Neural progenitor cell (in vitro differentiated cells): ENCODE data around the gene S100PBP. TPM values are rescaled to one million over a fixed set of nuclear protein-coding genes. Genes with fewer than 3 reads are reported as not detected.

ENCODE experiments used
- DNase-seq: peaks from one replicate; pipeline ENCODE4 v3.0.0-alpha.2; 2016; ENCODE audit warnings: low spot score
- H2AFZ ChIP-seq: fragments of 200-600 bp; sonication (generic); replicated peaks from 2 replicates; pipeline ENCODE4 v1.6.1; 2016; ENCODE audit warnings: antibody characterized with exemption
- H3F3A ChIP-seq: fragments of 200-600 bp; sonication (generic); 2 replicates; pipeline ENCODE4 v1.6.1; 2016; ENCODE audit warnings: antibody characterized with exemption, low read depth
- H3K27ac ChIP-seq: fragments of 200-600 bp; sonication (generic); 2 replicates; pipeline ENCODE4 v1.5.1; 2016; ENCODE audit warnings: mild to moderate bottlenecking
- H3K27me3 ChIP-seq: fragments of 200-600 bp; sonication (generic); 2 replicates; pipeline ENCODE4 v1.6.1; 2016; ENCODE audit warnings: mild to moderate bottlenecking, moderate library complexity
- H3K36me3 ChIP-seq: fragments of 200-600 bp; sonication (generic); 2 replicates; pipeline ENCODE4 v1.5.1; 2016
- H3K4me1 ChIP-seq: fragments of 200-600 bp; sonication (generic); 2 replicates; pipeline ENCODE4 v1.6.1; 2016; ENCODE audit warnings: mixed run types
- H3K4me2 ChIP-seq: fragments of 200-600 bp; sonication (generic); 2 replicates; pipeline ENCODE4 v1.6.1; 2016
- H3K4me3 ChIP-seq: fragments of 200-600 bp; sonication (generic); 2 replicates; pipeline ENCODE4 v1.5.1; 2016
- H3K79me2 ChIP-seq: fragments of 200-600 bp; sonication (generic); 2 replicates; pipeline ENCODE4 v1.6.1; 2016; ENCODE audit warnings: low read depth
- H3K9ac ChIP-seq: fragments of 200-600 bp; sonication (generic); 2 replicates; pipeline ENCODE4 v1.6.1; 2016
- H3K9me3 ChIP-seq: fragments of 200-600 bp; sonication (generic); 2 replicates; pipeline ENCODE4 v1.5.1; 2016; ENCODE audit warnings: low read depth
- H4K20me1 ChIP-seq: fragments of 200-600 bp; sonication (generic); 2 replicates; pipeline ENCODE4 v1.6.1; 2016; ENCODE audit warnings: low read depth
- H3K27ac Mint-ChIP-seq: 3 replicates; pipeline ENCODE4 v1.8.0; 2021; ENCODE audit warnings: mixed read lengths
- H3K27me3 Mint-ChIP-seq: 2 replicates; pipeline ENCODE4 v1.8.0; 2022; ENCODE audit warnings: low read depth, mild to moderate bottlenecking, inconsistent platforms, moderate library complexity, mixed read lengths; ENCODE audit not compliant: insufficient read depth
- H3K36me3 Mint-ChIP-seq: 3 replicates; pipeline ENCODE4 v1.8.0; 2021; ENCODE audit warnings: mixed read lengths
- H3K4me1 Mint-ChIP-seq: 3 replicates; pipeline ENCODE4 v1.8.0; 2021; ENCODE audit warnings: mixed read lengths
- H3K4me3 Mint-ChIP-seq: 3 replicates; pipeline ENCODE4 v1.8.0; 2021; ENCODE audit warnings: mild to moderate bottlenecking, moderate library complexity, mixed read lengths
- H3K9me3 Mint-ChIP-seq: 3 replicates; pipeline ENCODE4 v1.8.0; 2020; ENCODE audit warnings: mixed read lengths
- EZH2 ChIP-seq: fragments of 200-600 bp; sonication (generic); IDR thresholded peaks from 2 replicates; pipeline ENCODE4 v1.6.1; 2017; ENCODE audit warnings: antibody characterized with exemption, mild to moderate bottlenecking, moderate library complexity
- EZH2phosphoT487 ChIP-seq: fragments of 200-600 bp; sonication (generic); IDR thresholded peaks from 2 replicates; pipeline ENCODE4 v1.6.1; 2017; ENCODE audit warnings: antibody characterized with exemption
- total RNA-seq: library from RNA; depleted of rRNA; stranded (reverse); fragments of >200 nt; gene quantifications from 2 replicates; pipeline ENCODE4 v1.2.3, GENCODE V29; 2015; ENCODE audit warnings: low replicate concordance
- TF ChIP-seq, protein P1 (sequence below): fragments of 200-600 bp; sonication (generic); IDR thresholded peaks from 2 replicates; pipeline ENCODE4 v1.5.1; 2017; ENCODE audit warnings: antibody characterized with exemption, mild to moderate bottlenecking

The S100PBP gene
- total RNA-seq, 1 donor from 2014 or later = 107 TPM

DNA sequence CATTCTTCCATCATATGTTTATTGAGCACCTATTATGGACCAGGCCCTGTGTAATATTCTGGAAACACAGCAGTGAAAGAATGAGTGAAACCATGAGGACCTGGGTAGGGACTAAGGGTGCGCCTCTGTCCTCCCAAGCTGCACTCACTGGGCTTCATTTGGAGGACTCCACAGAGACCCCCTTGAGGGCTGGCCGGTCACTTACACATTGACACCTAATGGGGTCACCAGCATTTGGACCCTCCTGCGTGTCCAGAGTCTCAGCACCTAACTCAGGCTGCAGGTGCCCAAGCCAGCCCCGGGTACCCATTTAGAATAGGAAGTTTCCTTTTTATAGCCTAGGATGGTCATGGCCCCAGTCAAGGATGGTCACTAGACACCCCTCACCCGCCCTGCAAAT lies 56.0 kb downstream of the S100PBP start:
- Mint-ChIP-seq H3K4me1 (peaks cover 51% of the 10 kb centered on the region), H3K4me3 (no peak overlapping the region), H3K27ac (no peak overlapping the region), H3K36me3 (no peaks in the 10 kb centered on the region), H3K9me3 (no peaks in the 10 kb centered on the region), H3K27me3 (peaks cover 35% of the 10 kb centered on the region)
- no peak overlapping the region for H3K9ac ChIP-seq
- no peak overlapping the region for H3K4me2 ChIP-seq
- H4K20me1 ChIP-seq = no peaks in the 10 kb centered on the region
- H3K27me3 ChIP-seq = peaks cover 18% of the 10 kb centered on the region
- H3K4me1 ChIP-seq = peaks cover 52% of the 10 kb centered on the region
- no peaks in the 10 kb centered on the region for H3K36me3 ChIP-seq
- DNase-seq = no peak
- no peak overlapping the region for H3K4me3 ChIP-seq
- no peak overlapping the region for H3K27ac ChIP-seq
- no peaks in the 10 kb centered on the region for H3K9me3 ChIP-seq
- peaks cover 44% of the 10 kb centered on the region for H3F3A ChIP-seq
- H3K79me2 ChIP-seq = no peaks in the 10 kb centered on the region
- TF ChIP-seq EZH2phosphoT487 (no peak), EZH2 (no peak)
- TF ChIP-seq, protein P1, sequence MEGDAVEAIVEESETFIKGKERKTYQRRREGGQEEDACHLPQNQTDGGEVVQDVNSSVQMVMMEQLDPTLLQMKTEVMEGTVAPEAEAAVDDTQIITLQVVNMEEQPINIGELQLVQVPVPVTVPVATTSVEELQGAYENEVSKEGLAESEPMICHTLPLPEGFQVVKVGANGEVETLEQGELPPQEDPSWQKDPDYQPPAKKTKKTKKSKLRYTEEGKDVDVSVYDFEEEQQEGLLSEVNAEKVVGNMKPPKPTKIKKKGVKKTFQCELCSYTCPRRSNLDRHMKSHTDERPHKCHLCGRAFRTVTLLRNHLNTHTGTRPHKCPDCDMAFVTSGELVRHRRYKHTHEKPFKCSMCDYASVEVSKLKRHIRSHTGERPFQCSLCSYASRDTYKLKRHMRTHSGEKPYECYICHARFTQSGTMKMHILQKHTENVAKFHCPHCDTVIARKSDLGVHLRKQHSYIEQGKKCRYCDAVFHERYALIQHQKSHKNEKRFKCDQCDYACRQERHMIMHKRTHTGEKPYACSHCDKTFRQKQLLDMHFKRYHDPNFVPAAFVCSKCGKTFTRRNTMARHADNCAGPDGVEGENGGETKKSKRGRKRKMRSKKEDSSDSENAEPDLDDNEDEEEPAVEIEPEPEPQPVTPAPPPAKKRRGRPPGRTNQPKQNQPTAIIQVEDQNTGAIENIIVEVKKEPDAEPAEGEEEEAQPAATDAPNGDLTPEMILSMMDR = no peak
- no peak overlapping the region for H2AFZ ChIP-seq

DNA sequence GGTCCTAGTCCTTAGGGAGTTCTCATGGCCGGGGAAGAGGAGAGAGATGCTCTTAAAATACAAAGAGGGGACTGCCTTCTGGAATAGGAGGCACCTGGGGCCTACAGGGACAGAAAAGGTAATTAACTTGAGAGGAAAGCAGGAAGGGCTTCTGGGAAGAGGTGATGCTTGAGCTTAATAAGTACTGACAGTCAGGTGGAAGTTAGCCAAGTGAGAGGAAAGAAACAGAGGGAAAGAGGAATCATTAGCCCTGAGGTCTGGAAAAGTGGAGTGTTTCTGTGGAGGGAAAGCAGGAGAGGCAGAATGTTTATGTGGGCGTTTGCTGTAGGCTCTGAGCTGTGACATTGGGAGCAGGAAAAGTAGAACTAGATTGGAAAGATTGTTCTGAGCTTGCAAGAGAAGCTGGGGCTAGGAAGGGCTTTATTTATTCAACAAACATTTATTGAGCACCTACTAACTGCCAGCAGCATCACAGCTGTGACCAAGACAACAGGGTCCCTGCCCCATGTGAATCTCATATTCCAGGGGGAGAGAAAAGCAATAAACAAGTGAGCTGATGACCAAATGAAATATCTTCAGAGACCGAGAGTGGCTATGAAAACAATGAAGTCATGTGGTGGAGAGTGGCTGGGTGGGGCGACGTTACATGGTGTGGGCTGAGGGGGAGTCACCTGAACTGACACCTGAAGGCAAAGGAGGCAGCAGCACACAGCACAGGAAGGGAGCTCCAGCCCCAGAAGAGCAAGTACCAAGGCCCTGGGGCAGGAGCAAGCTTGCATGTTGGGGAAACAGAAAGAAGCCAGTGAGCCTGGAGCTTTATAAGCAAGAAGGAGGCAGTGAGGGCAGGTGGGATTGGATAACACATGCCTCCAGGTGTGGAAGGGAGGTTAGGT lies 57.7 kb downstream of the S100PBP start:
- no peaks in the 10 kb centered on the region for H4K20me1 ChIP-seq
- peak overlapping the region; percentile 64 for H3K4me2 ChIP-seq
- H3K27me3 Mint-ChIP-seq = peaks cover 27% of the 10 kb centered on the region
- H3K9ac ChIP-seq = no peak overlapping the region
- no peak overlapping the region for H2AFZ ChIP-seq
- no peaks in the 10 kb centered on the region for H3K36me3 Mint-ChIP-seq
- DNase-seq = no peak
- H3K9me3 Mint-ChIP-seq = no peaks in the 10 kb centered on the region
- peaks cover 8% of the 10 kb centered on the region for H3K27me3 ChIP-seq
- H3K4me3 ChIP-seq = no peak overlapping the region
- no peak overlapping the region for H3K27ac Mint-ChIP-seq
- peaks cover 38% of the 10 kb centered on the region for H3F3A ChIP-seq
- peaks cover 50% of the 10 kb centered on the region for H3K4me1 ChIP-seq
- TF ChIP-seq, protein P1 = no peak
- TF ChIP-seq EZH2phosphoT487 (no peak), EZH2 (no peak)
- no peaks in the 10 kb centered on the region for H3K9me3 ChIP-seq
- peaks cover 42% of the 10 kb centered on the region for H3K4me1 Mint-ChIP-seq
- H3K27ac ChIP-seq = no peak overlapping the region
- no peaks in the 10 kb centered on the region for H3K36me3 ChIP-seq
- H3K79me2 ChIP-seq = no peaks in the 10 kb centered on the region
- H3K4me3 Mint-ChIP-seq = peak overlapping the region; percentile 42

DNA sequence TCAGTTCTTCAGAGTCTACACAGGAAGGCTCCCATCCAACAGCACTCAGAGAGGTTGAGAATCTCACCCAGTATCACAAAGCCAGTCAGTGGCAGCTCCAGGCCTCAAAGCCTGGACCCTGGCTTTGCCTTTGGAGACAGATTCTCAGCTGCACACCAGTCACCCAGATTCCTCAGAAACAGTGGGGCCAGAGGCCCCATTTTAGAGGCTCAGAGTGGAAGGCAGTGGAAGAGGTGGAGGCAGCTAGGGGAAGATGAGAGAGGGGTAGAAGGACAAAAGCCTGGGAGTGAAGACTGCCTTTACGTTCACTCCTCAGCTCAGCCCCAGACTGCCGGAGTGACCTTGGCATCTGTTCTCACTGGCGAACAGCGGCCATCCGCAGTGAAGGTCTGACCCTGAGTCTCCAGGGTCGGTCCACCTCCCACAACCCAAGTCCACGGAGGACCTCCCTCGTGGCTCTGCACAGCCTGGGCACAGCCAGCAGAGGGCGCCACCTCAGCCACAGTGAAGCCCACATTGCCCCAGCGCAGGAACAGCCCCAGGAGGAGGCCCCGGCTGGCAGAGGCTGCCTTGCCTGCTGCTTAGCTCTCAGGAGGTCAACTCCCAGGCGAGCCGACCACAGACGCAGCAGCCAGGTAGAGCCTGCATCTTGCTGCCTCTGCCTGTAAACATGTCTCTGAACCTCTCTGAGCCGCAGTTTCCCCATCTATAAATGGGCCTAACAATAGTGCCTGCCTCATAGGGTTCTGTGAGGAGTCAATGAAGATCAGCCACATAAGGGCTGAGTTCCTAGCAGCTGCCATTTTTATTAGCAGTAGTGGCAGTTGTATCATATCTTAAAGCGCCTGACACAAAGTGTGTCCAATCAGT lies 59.1 kb downstream of the S100PBP start:
- H3K4me2 ChIP-seq = peak overlapping the region; percentile 64
- H4K20me1 ChIP-seq = no peaks in the 10 kb centered on the region
- Mint-ChIP-seq H3K9me3 (no peaks in the 10 kb centered on the region), H3K36me3 (no peaks in the 10 kb centered on the region), H3K27me3 (peaks cover 31% of the 10 kb centered on the region), H3K27ac (no peak overlapping the region), H3K4me1 (peaks cover 37% of the 10 kb centered on the region), H3K4me3 (no peak overlapping the region)
- no peaks in the 10 kb centered on the region for H3K27me3 ChIP-seq
- no peaks in the 10 kb centered on the region for H3K36me3 ChIP-seq
- DNase-seq = peak; percentile 65
- peaks cover 41% of the 10 kb centered on the region for H3K4me1 ChIP-seq
- no peak overlapping the region for H3K4me3 ChIP-seq
- peak overlapping the region; percentile 64 for H2AFZ ChIP-seq
- no peaks in the 10 kb centered on the region for H3K79me2 ChIP-seq
- TF ChIP-seq EZH2phosphoT487 (no peak), EZH2 (no peak)
- TF ChIP-seq, protein P1 = peak; percentile 78
- H3K9me3 ChIP-seq = no peaks in the 10 kb centered on the region
- no peak overlapping the region for H3K27ac ChIP-seq
- H3K9ac ChIP-seq = no peak overlapping the region
- peaks cover 30% of the 10 kb centered on the region for H3F3A ChIP-seq
